GM10248 (cell line): ENCODE data around the gene PIH1D1.
"Not testable (repeated sequence)": the region's sequence is repeated elsewhere in the genome, so short reads cannot be mapped to it uniquely, and the experiment has no call there.

Experiments
- CTCF ChIA-PET: fragments of 300-600 bp; sonication (Branson Sonifier 250); formaldehyde crosslinking; extraction: SDS; loops from one replicate; lab custom pipeline; 2021; ENCODE audit warnings: antibody characterized with exemption; lab: Yijun Ruan, JAX
- POLR2A ChIA-PET: fragments of 350-650 bp; sonication (Branson Sonifier 250); formaldehyde crosslinking; extraction: SDS; loops from one replicate; lab custom pipeline; 2020; ENCODE audit warnings: antibody characterized with exemption; lab: Yijun Ruan, JAX
- DNase-seq: peaks from one replicate; pipeline ENCODE4 v3.0.0; 2012; ENCODE audit errors: extremely low spot score
- CTCF ChIP-seq: IDR thresholded peaks from 2 replicates; pipeline ENCODE4 v1.5.1; 2012; ENCODE audit warnings: mild to moderate bottlenecking, low read depth; ENCODE audit errors: extremely low read depth, missing control alignments, control extremely low read depth

PIH1D1 gene

DNA sequence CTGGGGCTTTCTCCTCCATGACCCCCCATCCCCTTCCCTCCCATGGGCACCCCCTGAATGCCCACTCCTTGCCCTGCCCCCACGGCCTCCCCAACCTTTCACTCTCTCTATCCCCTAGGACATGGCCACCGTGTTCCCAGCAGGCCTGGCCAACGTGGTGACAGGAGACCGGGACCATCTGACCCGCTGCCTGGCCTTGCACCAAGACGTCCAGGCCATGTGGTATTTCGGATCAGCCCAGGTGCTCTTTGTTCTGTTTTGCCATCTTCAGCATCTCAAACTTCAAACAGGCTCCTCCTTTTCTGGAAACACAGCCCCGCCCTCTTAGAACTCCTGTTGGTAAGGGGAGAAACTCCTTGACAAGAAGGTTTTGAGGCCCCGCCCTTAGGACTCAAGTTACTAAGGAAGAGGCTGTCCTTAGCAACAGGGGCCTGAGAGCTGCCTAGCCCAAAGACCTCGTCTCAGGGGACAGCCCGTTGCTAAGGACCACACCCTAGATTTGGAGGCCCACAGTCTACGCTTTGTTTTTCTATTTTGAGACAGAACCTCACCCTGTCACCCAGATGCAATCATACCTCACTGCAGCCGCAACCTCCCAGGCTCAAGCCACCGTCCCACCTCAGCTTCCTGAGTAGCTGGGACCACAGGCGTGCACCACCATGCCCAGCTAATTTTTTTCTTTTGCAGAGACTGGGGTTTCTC, 17.3 kb upstream of the PIH1D1 start:
- TF ChIP-seq CTCF, result no peak
- CTCF ChIA-PET, result interaction anchor here (0.7 to 5.6 kb wide), 3 partner anchors 11 to 79 kb away, joined by 3 to 72 read pairs (median 3); partner anchors contain the start of gene PIH1D1
- POLR2A ChIA-PET, result no interaction called here
- peak; percentile 85 for DNase-seq

- CTCF ChIA-PET, result interaction anchor here (1.0 kb wide), 1 partner anchor 16 kb away, joined by 3 read pairs; the partner anchor contains the start of gene PIH1D1
- POLR2A ChIA-PET, result no interaction called here
- no peak for DNase-seq
- TF ChIP-seq CTCF, result no peak
Measured at GRCh38 chr19:49468199-49468598, 16.6 kb upstream of the PIH1D1 start.

GRCh38 chr19:49465371-49465770, 13.8 kb upstream of the PIH1D1 start:
- no peak for DNase-seq
- TF ChIP-seq CTCF, result no peak
- ChIA-PET CTCF (interaction anchor here (0.9 kb wide), 1 partner anchor 22 kb away, joined by 3 read pairs; no protein-coding TSS in a partner anchor), POLR2A (no interaction called here)

DNA sequence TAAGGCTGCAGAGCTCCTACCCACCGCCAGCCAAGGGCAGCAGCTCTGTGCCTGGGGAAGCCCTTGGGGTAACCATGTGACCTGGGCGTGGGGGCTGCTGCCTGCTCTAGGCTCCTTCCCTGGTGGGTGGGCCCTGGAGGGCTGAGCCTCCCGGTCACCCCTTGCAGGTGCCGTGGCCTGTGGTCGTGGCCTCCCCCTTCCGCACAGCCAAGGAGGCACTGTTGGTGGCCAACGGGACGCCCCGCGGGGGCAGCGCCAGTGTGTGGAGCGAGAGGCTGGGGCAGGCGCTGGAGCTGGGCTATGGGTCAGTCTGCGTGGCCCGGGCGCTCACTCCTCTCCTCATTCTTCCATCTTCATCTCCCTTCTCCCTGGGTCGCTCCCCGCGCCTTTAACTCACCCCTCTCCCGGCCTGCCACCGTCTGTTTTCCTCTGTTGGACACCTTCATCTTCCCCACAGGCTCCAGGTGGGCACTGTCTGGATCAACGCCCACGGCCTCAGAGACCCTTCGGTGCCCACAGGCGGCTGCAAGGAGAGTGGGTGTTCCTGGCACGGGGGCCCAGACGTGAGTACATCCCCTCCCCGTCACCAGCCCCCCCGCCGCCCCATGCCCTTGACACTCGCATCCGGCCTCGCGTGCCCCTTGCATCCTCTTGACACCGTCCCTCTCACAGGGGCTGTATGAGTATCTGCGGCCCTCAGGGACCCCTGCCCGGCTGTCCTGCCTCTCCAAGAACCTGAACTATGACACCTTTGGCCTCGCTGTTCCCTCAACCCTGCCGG, 12.5 kb upstream of the PIH1D1 start:
- no peak for TF ChIP-seq CTCF
- no peak for DNase-seq
- CTCF ChIA-PET, result no interaction called here
- POLR2A ChIA-PET, result no interaction called here

DNA sequence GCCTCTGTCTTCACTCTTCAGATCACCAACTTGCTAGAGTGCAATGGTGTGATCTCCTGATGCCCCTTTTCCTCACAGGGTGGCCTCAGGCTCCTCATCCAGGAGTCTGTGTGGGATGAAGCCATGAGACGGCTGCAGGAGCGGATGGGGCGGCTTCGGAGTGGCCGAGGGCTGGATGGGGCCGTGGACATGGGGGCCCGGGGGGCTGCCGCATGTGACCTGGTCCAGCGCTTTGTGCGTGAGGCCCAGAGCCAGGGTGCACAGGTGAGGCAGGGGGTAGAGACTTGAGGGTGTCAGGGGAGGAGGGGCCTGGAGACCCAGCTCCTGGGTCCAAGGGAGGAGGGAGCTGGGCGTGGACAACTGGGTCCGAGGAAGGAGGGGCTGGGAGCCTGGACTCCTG, 10.9 kb upstream of the PIH1D1 start:
- TF ChIP-seq CTCF, result no peak
- ChIA-PET POLR2A (no interaction called here), CTCF (no interaction called here)
- DNase-seq, result no peak

DNA sequence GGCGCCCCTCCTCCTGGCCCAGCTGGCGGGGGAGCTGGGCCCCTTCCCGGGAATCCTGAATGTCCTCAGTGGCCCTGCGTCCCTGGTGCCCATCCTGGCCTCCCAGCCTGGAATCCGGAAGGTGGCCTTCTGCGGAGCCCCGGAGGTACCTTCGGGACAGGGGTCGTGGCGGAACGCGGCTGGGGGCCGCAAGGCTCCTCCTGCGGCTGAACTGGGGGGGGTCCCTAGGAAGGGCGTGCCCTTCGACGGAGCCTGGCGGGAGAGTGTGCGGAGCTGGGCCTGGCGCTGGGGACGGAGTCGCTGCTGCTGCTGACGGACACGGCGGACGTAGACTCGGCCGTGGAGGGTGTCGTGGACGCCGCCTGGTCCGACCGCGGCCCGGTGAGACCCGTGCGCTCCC, 10.0 kb upstream of the PIH1D1 start:
- TF ChIP-seq CTCF, result no peak
- ChIA-PET POLR2A (no interaction called here), CTCF (interaction anchor here (8.0 kb wide), 1 partner anchor 10 kb away, joined by 72 read pairs; the partner anchor contains the start of gene FLT3LG)
- DNase-seq, result no peak

DNA sequence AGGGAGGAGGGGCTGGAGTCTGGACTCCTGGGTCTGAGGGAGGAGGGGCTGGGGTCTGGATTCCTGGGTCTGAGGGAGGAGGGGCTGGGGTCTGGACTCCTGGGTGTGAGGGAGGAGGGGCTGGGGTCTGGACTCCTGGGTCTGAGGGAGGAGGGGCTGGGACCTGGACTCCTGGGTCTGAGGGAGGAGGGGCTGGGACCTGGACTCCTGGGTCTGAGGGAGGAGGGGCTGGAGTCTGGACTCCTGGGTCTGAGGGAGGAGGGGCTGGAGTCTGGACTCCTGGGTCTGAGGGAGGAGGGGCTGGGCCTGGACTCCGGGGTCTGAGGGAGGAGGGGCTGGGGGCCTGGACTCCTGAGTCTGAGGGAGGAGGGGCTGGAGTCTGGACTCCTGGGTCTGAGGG, 9.5 kb upstream of the PIH1D1 start:
- POLR2A ChIA-PET, DNase-seq: not testable (repeated sequence)
- CTCF ChIA-PET, result interaction anchor here (8.0 kb wide), 1 partner anchor 10 kb away, joined by 72 read pairs; the partner anchor contains the start of gene FLT3LG
